GM23248 (cell line): ENCODE data around the gene SPINK7.

Experiments used
- EZH2 ChIP-seq: fragments of 200-600 bp; sonication (generic); IDR thresholded peaks from 2 replicates; pipeline ENCODE4 v1.6.1; 2018; ENCODE audit warnings: antibody characterized with exemption, mild to moderate bottlenecking; ENCODE audit not compliant: insufficient read depth, poor library complexity, severe bottlenecking
- EZH2phosphoT487 ChIP-seq: fragments of 200-600 bp; sonication (generic); IDR thresholded peaks from 2 replicates; pipeline ENCODE4 v1.6.1; 2018; ENCODE audit warnings: antibody characterized with exemption, moderate library complexity, mild to moderate bottlenecking, low read depth; ENCODE audit not compliant: insufficient read depth

GRCh38 chr5:148314187-148314586, 2.0 kb downstream of the SPINK7 start:
- TF ChIP-seq EZH2 (no peak), EZH2phosphoT487 (no peak)
